ENCODE data around the gene SCYGR4. TPM values are rescaled to one million over a fixed set of nuclear protein-coding genes. Genes with fewer than 3 reads are reported as not detected.

SCYGR4 gene
- polyA plus RNA-seq, 2 of the 4 experiments (the other 2 are of a cell fraction) = not detected

DNA sequence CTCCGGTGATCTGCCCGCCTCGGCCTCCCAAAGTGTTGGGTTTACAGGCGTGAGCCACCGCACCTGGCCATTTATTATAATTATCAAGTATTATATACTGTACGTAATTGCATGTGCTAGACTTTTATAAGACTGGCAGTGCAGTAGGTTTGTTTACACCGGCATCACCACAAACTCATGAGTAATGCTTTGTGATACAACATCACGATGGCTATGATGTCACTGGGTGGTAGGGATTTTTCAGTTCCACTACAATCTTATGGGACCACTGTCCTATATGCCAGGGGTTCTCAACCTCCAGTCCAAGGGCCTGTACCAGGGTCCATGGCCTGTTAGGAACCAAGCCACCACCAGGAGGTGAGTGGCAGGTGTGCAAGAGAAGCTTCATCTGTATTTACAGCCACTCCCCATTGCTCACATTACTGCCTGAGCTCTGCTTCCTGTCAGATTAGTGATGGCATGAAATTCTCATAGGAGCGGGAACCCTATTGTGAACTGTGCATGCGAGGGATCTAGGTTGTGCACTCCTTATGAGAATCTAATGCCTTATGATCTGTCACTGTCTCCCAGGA is 9.4 kb downstream of the SCYGR4 start:
- WGBS (ENCODE audit: missing lambda C conversion rate) = 86% methylated on average over 10 of the region's 10 CpGs
- TF ChIP-seq CBX8 (IDR thresholded peaks at IDR 0.05) = no peak
- TF ChIP-seq RCOR1 (IDR thresholded peaks at IDR 0.05; ENCODE audit: low read depth, low read length) = no peak
- TF ChIP-seq BHLHE40 (IDR thresholded peaks at IDR 0.05; ENCODE audit: low read depth, low read length) = no peak
- no peak for TF ChIP-seq CHD2 (IDR thresholded peaks at IDR 0.05; ENCODE audit: low read length, partially characterized antibody)
- POLR2A ChIA-PET = no interaction called here
- H3K4me2 ChIP-seq = no peak overlapping the region
- CTCF ChIA-PET = no interaction called here
- H3K9me3 ChIP-seq = no peaks in the 10 kb centered on the region
- no peak overlapping the region for H3K27ac ChIP-seq
- 0 out of 3 replicates have a peak, but pooled peaks cover 3% of the 10 kb centered on the region for H3K4me1 ChIP-seq
- ATAC-seq (peak; percentile 43 to 61; a peak in 3 of 6 replicates), DNase-seq (ENCODE audit: low read depth in 1 of 2, low spot score in 1 of 2) (peak in 1 of 2 experiments; percentile 10), FAIRE-seq (no peak)
- no peak overlapping the region for H3K4me3 ChIP-seq

DNA sequence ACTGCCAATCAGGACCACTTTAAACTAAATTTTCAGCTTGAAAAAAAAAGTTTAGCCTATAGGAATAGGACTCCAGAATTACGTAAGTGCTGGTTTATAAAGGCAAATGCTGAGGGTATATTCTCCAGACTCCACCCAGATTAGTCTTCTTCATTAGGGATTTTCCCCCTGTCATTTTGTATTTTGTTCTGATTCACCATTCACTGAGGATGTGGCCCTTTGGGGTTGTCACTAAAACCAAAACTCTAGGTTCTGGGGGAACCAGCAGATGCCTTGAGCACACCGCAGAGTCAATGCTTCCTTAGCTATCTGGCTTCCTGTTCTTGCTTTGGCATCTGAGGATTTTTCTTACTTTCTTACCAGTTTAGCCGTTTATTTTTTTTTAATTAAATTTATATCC is 10.5 kb downstream of the SCYGR4 start:
- TF ChIP-seq FOSB (CRISPR knock-in tag; IDR thresholded peaks at IDR 0.05) = no peak
- no peak for TF ChIP-seq PHF8 (IDR thresholded peaks at IDR 0.05; ENCODE audit: borderline replicate concordance, low read depth)
- TF ChIP-seq ZFP36 (IDR thresholded peaks at IDR 0.05; ENCODE audit: borderline replicate concordance, partially characterized antibody) = no peak
- TF ChIP-seq KDM1A (IDR thresholded peaks at IDR 0.05; ENCODE audit: low read depth) = no peak
- no peak for TF ChIP-seq HOXA7 (CRISPR knock-in tag; IDR thresholded peaks at IDR 0.05)
- no peak for TF ChIP-seq HOXB13 (CRISPR knock-in tag; IDR thresholded peaks at IDR 0.05; ENCODE audit: low read depth)
- no peak for TF ChIP-seq RNF2 (IDR thresholded peaks at IDR 0.05; ENCODE audit: borderline replicate concordance, low read depth)
- no peak for TF ChIP-seq POLR2AphosphoS2 (conservative IDR thresholded peaks at IDR 0.05; ENCODE audit: low read length)
- TF ChIP-seq JUNB (IDR thresholded peaks at IDR 0.05) = no peak
- TF ChIP-seq, protein P1, sequence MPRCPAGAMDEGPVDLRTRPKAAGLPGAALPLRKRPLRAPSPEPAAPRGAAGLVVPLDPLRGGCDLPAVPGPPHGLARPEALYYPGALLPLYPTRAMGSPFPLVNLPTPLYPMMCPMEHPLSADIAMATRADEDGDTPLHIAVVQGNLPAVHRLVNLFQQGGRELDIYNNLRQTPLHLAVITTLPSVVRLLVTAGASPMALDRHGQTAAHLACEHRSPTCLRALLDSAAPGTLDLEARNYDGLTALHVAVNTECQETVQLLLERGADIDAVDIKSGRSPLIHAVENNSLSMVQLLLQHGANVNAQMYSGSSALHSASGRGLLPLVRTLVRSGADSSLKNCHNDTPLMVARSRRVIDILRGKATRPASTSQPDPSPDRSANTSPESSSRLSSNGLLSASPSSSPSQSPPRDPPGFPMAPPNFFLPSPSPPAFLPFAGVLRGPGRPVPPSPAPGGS (IDR thresholded peaks at IDR 0.05) = no peak
- POLR2A ChIA-PET = no interaction called here
- no peak for FAIRE-seq
- Histone ChIP-seq H3K4me2 (no peak overlapping the region), H3K4me3 (no peak overlapping the region), H3K9me3 (no peaks in the 10 kb centered on the region), H3K27ac (no peak overlapping the region), H3K4me1 (0 out of 3 replicates have a peak, but pooled peaks cover 3% of the 10 kb centered on the region)
- 79% methylated on average over 3 of the region's 3 CpGs for WGBS (ENCODE audit: missing lambda C conversion rate)
- CTCF ChIA-PET = interaction anchor here (1.0 kb wide), 1 partner anchor 15 kb away, joined by 4 read pairs; no protein-coding TSS in a partner anchor
- DNase-seq (ENCODE audit: low read depth in 1 of 2, low spot score in 1 of 2) = no peak
- no peak for ATAC-seq

DNA sequence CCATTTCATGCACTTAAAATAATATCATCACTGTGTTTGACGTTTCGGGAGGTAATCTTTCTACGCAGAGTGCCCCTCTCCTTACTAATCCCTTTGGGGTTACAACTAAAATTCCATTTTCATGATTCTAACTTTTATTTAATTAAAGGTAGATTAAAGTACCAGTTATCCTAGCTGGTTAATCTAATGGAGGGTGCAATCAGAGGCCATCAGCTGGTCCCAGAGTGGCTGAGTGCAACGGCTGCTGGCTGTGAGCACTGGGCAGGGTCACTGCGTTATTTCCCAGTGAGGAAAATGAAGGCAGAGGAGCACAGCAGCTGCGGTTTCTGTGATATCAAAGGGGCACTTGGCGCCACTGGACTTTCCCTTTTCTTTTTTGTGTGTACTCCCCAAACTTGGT is 12.1 kb downstream of the SCYGR4 start:
- WGBS (ENCODE audit: missing lambda C conversion rate) = 74% methylated on average over 7 of the region's 7 CpGs
- TF ChIP-seq HOXB13 (CRISPR knock-in tag; IDR thresholded peaks at IDR 0.05; ENCODE audit: low read depth) = no peak
- no peak for TF ChIP-seq EHF (CRISPR knock-in tag; IDR thresholded peaks at IDR 0.05)
- no peak for TF ChIP-seq HOXB5 (CRISPR knock-in tag; IDR thresholded peaks at IDR 0.05)
- ATAC-seq (no peak), DNase-seq (ENCODE audit: low read depth in 1 of 2, low spot score in 1 of 2) (no peak), FAIRE-seq (no peak)
- no peak overlapping the region for H3K27ac ChIP-seq
- CTCF ChIA-PET = interaction anchor here (0.9 to 1.2 kb wide), 2 partner anchors 20 to 29 kb away, joined by 3 read pairs; no protein-coding TSS in a partner anchor
- POLR2A ChIA-PET = no interaction called here
- no peak overlapping the region for H3K4me3 ChIP-seq
- H3K4me2 ChIP-seq = no peak overlapping the region
- H3K4me1 ChIP-seq = no peaks in the 10 kb centered on the region
- no peaks in the 10 kb centered on the region for H3K9me3 ChIP-seq

DNA sequence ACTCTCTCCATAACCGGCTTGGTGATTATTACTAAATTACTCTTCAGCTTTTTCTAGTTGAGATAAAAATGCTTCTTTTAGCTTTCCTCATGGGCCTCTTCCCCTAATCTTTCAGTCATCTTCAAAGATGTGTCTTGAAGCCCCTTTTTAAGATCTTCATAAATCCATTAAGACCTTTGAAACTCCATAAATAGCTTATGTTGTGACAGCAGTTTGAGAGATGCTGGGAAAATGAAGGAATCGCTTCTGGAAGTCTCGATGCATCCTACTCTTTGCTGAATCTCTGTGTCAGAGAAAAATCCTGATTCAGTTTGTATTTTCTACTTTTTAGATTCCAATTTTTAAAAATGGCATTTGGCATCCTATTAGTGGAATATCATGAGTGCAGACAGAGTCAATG is 13.0 kb downstream of the SCYGR4 start:
- Histone ChIP-seq H3K4me2 (no peak overlapping the region), H3K9me3 (no peaks in the 10 kb centered on the region), H3K4me3 (no peak overlapping the region), H3K27ac (no peak overlapping the region), H3K4me1 (no peaks in the 10 kb centered on the region)
- ATAC-seq = no peak
- 85% methylated on average over 3 of the region's 3 CpGs for WGBS (ENCODE audit: missing lambda C conversion rate)
- POLR2A ChIA-PET = no interaction called here
- CTCF ChIA-PET = interaction anchor here (1.2 to 1.8 kb wide), 3 partner anchors 14 to 40 kb away, joined by 3 to 6 read pairs (median 4); no protein-coding TSS in a partner anchor
- FAIRE-seq = no peak
- DNase-seq (ENCODE audit: low read depth in 1 of 2, low spot score in 1 of 2) = no peak
- no peak for TF ChIP-seq SMC3 (IDR thresholded peaks at IDR 0.05)
- TF ChIP-seq, protein P2, sequence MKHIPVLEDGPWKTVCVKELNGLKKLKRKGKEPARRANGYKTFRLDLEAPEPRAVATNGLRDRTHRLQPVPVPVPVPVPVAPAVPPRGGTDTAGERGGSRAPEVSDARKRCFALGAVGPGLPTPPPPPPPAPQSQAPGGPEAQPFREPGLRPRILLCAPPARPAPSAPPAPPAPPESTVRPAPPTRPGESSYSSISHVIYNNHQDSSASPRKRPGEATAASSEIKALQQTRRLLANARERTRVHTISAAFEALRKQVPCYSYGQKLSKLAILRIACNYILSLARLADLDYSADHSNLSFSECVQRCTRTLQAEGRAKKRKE (CRISPR knock-in tag; IDR thresholded peaks at IDR 0.05; ENCODE audit: low read depth) = no peak
- TF ChIP-seq ESRRA (IDR thresholded peaks at IDR 0.05; ENCODE audit: borderline replicate concordance, low read length) = no peak
- TF ChIP-seq HDAC2 (IDR thresholded peaks at IDR 0.05) = no peak
- TF ChIP-seq MAFK (IDR thresholded peaks at IDR 0.05; ENCODE audit: partially characterized antibody) = no peak
- TF ChIP-seq MYC (IDR thresholded peaks at IDR 0.05; ENCODE audit: borderline replicate concordance, low read length) = no peak
- no peak for TF ChIP-seq POLR2AphosphoS2 (conservative IDR thresholded peaks at IDR 0.05; ENCODE audit: low read length)
- TF ChIP-seq, protein P3, sequence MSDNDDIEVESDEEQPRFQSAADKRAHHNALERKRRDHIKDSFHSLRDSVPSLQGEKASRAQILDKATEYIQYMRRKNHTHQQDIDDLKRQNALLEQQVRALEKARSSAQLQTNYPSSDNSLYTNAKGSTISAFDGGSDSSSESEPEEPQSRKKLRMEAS (IDR thresholded peaks at IDR 0.05) = no peak
- no peak for TF ChIP-seq FOSL2 (IDR thresholded peaks at IDR 0.05)
- TF ChIP-seq FOSL2 (CRISPR knock-in tag; IDR thresholded peaks at IDR 0.05) = no peak
- no peak for TF ChIP-seq NR3C1 (IDR thresholded peaks at IDR 0.05)
- TF ChIP-seq, protein P4, sequence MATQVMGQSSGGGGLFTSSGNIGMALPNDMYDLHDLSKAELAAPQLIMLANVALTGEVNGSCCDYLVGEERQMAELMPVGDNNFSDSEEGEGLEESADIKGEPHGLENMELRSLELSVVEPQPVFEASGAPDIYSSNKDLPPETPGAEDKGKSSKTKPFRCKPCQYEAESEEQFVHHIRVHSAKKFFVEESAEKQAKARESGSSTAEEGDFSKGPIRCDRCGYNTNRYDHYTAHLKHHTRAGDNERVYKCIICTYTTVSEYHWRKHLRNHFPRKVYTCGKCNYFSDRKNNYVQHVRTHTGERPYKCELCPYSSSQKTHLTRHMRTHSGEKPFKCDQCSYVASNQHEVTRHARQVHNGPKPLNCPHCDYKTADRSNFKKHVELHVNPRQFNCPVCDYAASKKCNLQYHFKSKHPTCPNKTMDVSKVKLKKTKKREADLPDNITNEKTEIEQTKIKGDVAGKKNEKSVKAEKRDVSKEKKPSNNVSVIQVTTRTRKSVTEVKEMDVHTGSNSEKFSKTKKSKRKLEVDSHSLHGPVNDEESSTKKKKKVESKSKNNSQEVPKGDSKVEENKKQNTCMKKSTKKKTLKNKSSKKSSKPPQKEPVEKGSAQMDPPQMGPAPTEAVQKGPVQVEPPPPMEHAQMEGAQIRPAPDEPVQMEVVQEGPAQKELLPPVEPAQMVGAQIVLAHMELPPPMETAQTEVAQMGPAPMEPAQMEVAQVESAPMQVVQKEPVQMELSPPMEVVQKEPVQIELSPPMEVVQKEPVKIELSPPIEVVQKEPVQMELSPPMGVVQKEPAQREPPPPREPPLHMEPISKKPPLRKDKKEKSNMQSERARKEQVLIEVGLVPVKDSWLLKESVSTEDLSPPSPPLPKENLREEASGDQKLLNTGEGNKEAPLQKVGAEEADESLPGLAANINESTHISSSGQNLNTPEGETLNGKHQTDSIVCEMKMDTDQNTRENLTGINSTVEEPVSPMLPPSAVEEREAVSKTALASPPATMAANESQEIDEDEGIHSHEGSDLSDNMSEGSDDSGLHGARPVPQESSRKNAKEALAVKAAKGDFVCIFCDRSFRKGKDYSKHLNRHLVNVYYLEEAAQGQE (IDR thresholded peaks at IDR 0.05) = no peak
- TF ChIP-seq EP300 (IDR thresholded peaks at IDR 0.05) = no peak
